Cardiac muscle cell (in vitro differentiated cells and primary cell): Measurements from ENCODE around the gene ZDHHC9. TPM values are rescaled to one million over a fixed set of nuclear protein-coding genes. Genes with fewer than 3 reads are reported as not detected.

Source experiments
- DNase-seq, 2 donors: peaks; one replicate each; pipeline versions ENCODE4 v3.0.0 to v3.0.0-alpha.2; 2010 to 2017; ENCODE audit warnings: low read depth in 1 of 2, low spot score in 1 of 2
- H3K27ac ChIP-seq: fragments of 200-600 bp; sonication (generic); 2 replicates; pipeline ENCODE4 v1.5.1; 2016
- H3K27me3 ChIP-seq: fragments of 200-600 bp; sonication (generic); 2 replicates; pipeline ENCODE4 v1.6.0; 2016; ENCODE audit warnings: control low read depth
- H3K36me3 ChIP-seq: fragments of 200-600 bp; sonication (generic); 2 replicates; pipeline ENCODE4 v1.5.1; 2016; ENCODE audit warnings: control low read depth
- H3K4me1 ChIP-seq: fragments of 200-600 bp; sonication (generic); 2 replicates; pipeline ENCODE4 v1.8.1; 2017; ENCODE audit warnings: low read depth, mild to moderate bottlenecking, mixed run types
- H3K4me3 ChIP-seq: fragments of 200-600 bp; sonication (generic); 2 replicates; pipeline ENCODE4 v1.5.1; 2016; ENCODE audit warnings: mild to moderate bottlenecking
- H3K9me3 ChIP-seq: fragments of 200-600 bp; sonication (generic); 2 replicates; pipeline ENCODE4 v1.5.1; 2017; ENCODE audit warnings: low read depth, mild to moderate bottlenecking, control low read depth
- polyA plus RNA-seq: library from polyadenylated mRNA; unstranded; fragments of >200 nt; fragmentation: Nextera tagmentation; extraction: Ambion mirVana; gene quantifications from 2 replicates; pipeline ENCODE4 v1.2.1, GENCODE V29; 2016
- total RNA-seq: library from RNA; depleted of rRNA; stranded (reverse); fragments of >200 nt; gene quantifications from 2 replicates; pipeline ENCODE4 v1.2.3, GENCODE V29; 2016
- TF ChIP-seq, protein P1 (sequence below): IDR thresholded peaks from 2 replicates; pipeline ENCODE4 v1.5.1; 2012; ENCODE audit warnings: low read depth, mild to moderate bottlenecking, low read length

ZDHHC9 gene
- total and polyA plus RNA-seq, 2 experiments from 2014 or later, result 9.9 to 15.5 TPM

DNA sequence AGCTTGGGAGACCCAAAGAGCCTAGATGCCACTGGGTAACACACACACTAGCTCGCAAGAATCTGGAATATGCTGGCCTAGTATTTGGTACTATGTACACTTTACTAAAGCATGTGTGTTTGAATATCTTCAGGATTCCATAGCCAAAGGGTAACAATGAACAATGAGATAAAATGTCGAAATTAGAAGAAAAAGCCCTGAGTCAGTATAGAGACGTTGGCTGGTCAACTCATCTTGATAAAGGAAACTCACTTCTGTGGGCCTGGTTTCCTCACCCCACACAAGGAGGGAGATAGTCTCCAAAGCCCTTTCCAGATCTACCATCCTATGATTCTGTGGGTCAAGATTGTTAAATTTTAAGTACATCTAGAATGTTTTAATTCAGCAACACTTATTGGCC lies 6.9 kb downstream of the ZDHHC9 start:
- DNase-seq, result peak in 1 of 2 donors; percentile 37
- Histone ChIP-seq H3K36me3 (no peaks in the 10 kb centered on the region), H3K4me1 (no peaks in the 10 kb centered on the region), H3K9me3 (no peaks in the 10 kb centered on the region), H3K27me3 (no peaks in the 10 kb centered on the region), H3K27ac (no peak overlapping the region), H3K4me3 (no peak overlapping the region)
- TF ChIP-seq, protein P1, sequence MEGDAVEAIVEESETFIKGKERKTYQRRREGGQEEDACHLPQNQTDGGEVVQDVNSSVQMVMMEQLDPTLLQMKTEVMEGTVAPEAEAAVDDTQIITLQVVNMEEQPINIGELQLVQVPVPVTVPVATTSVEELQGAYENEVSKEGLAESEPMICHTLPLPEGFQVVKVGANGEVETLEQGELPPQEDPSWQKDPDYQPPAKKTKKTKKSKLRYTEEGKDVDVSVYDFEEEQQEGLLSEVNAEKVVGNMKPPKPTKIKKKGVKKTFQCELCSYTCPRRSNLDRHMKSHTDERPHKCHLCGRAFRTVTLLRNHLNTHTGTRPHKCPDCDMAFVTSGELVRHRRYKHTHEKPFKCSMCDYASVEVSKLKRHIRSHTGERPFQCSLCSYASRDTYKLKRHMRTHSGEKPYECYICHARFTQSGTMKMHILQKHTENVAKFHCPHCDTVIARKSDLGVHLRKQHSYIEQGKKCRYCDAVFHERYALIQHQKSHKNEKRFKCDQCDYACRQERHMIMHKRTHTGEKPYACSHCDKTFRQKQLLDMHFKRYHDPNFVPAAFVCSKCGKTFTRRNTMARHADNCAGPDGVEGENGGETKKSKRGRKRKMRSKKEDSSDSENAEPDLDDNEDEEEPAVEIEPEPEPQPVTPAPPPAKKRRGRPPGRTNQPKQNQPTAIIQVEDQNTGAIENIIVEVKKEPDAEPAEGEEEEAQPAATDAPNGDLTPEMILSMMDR, result no peak

DNA sequence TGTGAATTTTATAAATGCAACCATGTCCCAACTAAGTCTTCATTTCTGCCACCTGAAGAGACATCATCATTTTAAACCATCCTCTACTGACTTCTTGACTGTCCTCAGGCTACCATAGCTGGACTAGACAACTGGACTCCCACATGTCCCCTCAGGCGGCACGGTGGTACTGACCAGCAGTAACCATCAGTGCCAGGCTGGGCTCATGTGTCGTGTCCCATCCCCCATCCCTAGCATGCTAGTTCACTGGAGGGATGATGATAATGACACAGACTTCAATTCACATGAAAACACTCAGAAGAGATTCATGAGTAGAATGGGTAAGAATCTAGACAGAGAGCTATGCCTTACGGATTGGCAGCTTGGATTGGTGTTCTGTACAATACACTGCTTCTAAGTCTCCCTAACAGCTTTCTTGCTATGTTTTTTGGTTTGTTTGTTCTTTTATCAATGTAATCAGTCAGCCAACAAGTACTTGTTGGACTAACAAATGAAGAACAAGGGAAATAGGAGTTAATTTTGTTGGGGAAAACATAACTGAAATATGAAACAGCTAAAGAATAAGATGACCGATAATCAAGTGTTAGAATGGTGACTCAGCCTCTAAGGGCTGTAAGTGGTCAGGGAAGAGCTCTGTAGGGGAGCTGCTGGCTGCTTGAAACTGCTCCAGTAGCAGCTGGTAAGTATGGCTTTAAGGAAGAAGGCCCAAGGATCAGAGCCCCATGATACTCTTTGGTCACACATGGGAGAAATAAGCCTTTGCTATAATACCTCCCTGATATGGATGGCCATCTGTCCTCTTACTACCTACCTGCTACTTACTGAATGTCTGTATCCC lies 10.3 kb downstream of the ZDHHC9 start:
- peak in 1 of 2 donors; percentile 69 for DNase-seq
- TF ChIP-seq, protein P1, result no peak

DNA sequence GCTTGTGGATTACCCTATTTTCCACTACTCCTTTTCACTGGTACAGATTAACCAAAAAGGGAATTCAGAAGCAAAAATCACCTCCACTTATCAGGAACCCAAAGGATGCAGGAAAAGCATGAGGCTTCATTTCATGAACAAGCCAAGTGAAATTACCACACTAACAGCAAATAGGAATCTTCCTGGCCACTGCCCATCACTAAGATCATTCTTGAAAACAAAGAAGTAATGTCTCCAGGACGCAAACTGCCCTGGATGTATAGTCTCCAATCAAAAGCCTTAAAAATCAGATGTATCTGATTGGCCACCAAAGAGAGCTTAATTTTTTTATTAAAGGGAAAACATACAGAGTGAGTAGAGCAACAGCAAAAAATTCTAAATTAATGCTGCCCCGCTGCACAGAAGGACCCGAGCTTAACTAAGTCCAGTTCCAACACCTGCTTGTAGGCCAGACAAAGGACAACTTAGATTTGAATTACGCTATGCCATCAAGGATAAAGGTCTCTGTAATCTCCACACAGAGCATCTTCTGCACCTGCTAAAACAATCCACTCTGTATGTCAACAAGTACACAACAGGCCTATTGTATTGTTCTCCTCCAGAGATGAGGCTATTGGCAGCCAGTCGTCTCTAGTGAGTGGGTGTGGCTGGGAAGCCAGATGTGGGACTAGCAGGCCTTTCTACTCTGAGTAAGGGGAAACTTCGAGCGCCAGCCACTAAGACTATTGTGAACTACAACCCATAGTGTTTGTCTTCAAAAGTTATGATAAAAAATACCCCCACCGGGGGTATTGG lies 12.4 kb downstream of the ZDHHC9 start:
- Histone ChIP-seq H3K27me3 (no peaks in the 10 kb centered on the region), H3K27ac (no peak overlapping the region), H3K4me1 (no peaks in the 10 kb centered on the region), H3K4me3 (no peak overlapping the region), H3K9me3 (no peaks in the 10 kb centered on the region), H3K36me3 (no peaks in the 10 kb centered on the region)
- DNase-seq, result no peak
- TF ChIP-seq, protein P1, result no peak

More for the DNA sequence above, 10.3 kb downstream of the ZDHHC9 start:
- Histone ChIP-seq H3K4me3 (no peak overlapping the region), H3K4me1 (no peaks in the 10 kb centered on the region), H3K27me3 (no peaks in the 10 kb centered on the region), H3K36me3 (no peaks in the 10 kb centered on the region), H3K27ac (no peak overlapping the region), H3K9me3 (no peaks in the 10 kb centered on the region)

DNA sequence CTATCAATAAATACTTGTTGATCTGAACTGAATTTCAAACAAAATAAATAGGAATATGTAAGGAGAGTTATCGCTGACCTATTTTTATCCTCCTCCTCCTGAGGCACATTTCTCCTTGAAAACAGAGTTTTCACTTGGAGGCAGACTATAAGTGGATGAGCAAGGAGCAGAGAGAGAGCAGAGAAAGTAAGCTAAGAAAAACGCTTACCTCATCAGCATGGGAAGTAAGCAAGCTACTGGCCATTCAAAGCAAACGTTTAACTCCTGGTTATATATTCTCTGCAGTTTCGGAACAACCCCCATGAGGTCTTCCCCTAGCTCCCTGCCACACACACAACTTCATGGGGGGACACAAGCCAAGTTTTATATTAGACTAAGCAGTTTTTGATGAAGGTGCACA lies 13.2 kb downstream of the ZDHHC9 start:
- DNase-seq, result no peak
- TF ChIP-seq, protein P1, result no peak
- Histone ChIP-seq H3K4me3 (no peak overlapping the region), H3K27me3 (no peaks in the 10 kb centered on the region), H3K36me3 (no peaks in the 10 kb centered on the region), H3K4me1 (no peaks in the 10 kb centered on the region), H3K9me3 (no peaks in the 10 kb centered on the region), H3K27ac (no peak overlapping the region)

DNA sequence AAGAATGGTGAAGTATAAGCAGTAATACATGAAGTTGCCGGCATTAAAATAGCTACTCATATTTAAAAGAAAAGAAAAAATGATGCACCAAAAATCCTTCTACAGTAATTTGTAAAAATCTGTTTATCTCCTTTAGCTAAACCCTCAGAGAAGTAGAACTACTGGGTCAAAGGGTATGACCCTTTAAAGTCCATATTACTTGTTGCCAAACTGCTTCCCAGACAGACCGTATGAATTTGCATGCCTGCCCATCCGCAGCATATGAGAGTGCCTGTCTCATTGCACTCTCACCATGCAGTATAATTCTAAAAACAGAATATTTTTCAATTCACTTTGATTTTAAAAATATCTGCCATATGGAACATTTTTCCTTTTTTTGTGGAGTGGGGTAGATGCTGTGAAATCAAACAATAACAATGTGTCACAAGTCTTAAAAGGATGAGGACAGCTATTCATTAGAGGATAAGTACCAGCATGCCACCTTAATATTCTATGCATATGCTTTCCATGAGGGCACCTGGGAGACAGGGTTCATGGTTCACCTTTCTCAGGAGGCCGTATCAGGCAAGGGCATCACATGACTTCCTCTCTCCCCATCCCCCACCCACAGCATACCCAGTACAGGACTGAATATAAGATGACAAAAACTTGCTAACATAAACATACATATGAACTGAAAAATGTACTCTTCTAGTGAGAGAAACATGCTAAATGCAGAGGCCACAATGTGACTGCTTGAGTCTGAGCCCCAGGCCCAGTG lies 17.8 kb downstream of the ZDHHC9 start:
- Histone ChIP-seq H3K36me3 (no peaks in the 10 kb centered on the region), H3K4me1 (no peaks in the 10 kb centered on the region), H3K9me3 (no peaks in the 10 kb centered on the region), H3K27ac (no peak overlapping the region), H3K4me3 (no peak overlapping the region), H3K27me3 (no peaks in the 10 kb centered on the region)
- DNase-seq, result no peak
- TF ChIP-seq, protein P1, result no peak
